ENCODE results near the gene CRYAB. TPM values are rescaled to one million over a fixed set of nuclear protein-coding genes. Genes with fewer than 3 reads are reported as not detected.

CRYAB gene
- total RNA-seq, 1 experiment from 2014 or later: 1.6 TPM

GRCh38 chr11:111944651-111945051 lies 33.1 kb upstream of the CRYAB start:
- no peak overlapping the region for H3K27ac ChIP-seq (ENCODE audit: low read depth, low read length, poor library complexity, severe bottlenecking)
- no peaks in the 10 kb centered on the region for H3K27me3 ChIP-seq (replicated peaks; ENCODE audit: insufficient read depth, low read depth, low read length, poor library complexity)
- no peaks in the 10 kb centered on the region for H3K36me3 ChIP-seq (ENCODE audit: insufficient read depth, low read length, poor library complexity, severe bottlenecking)
- CTCF ChIA-PET: interaction anchor here (0.6 kb wide), 1 partner anchor 168 kb away, joined by 4 read pairs; no protein-coding TSS in a partner anchor
- POLR2A ChIA-PET (ENCODE audit: low non-redundant PET): no interaction called here
- peaks cover 8% of the 10 kb centered on the region for H3K4me1 ChIP-seq (ENCODE audit: insufficient read depth, low read length, poor library complexity, severe bottlenecking)
- BruUV-seq (replicated peaks): no TSS peak
- H3K9me3 ChIP-seq (ENCODE audit: low read depth, low read length, poor library complexity, severe bottlenecking): no peaks in the 10 kb centered on the region
- TF ChIP-seq EZH2 (IDR thresholded peaks at IDR 0.05; ENCODE audit: borderline replicate concordance, low read depth, low read length, poor library complexity, severe bottlenecking) (no peak), CTCF (conservative IDR thresholded peaks at IDR 0.05; ENCODE audit: low read depth, low read length) (no peak)
- no peak overlapping the region for H3K4me3 ChIP-seq (ENCODE audit: low read depth, low read length, poor library complexity, severe bottlenecking)
- intact Hi-C loops (cut with micrococcal nuclease; ENCODE audit: unreplicated experiment): no loop called here
- DNase-seq (ENCODE audit: low spot score): no peak

GRCh38 chr11:111944139-111944538 lies 32.6 kb upstream of the CRYAB start:
- TF ChIP-seq CTCF (conservative IDR thresholded peaks at IDR 0.05; ENCODE audit: low read depth, low read length) (no peak), EZH2 (IDR thresholded peaks at IDR 0.05; ENCODE audit: borderline replicate concordance, low read depth, low read length, poor library complexity, severe bottlenecking) (no peak)
- Histone ChIP-seq H3K4me3 (ENCODE audit: low read depth, low read length, poor library complexity, severe bottlenecking) (no peak overlapping the region), H3K27me3 (replicated peaks; ENCODE audit: insufficient read depth, low read depth, low read length, poor library complexity) (no peaks in the 10 kb centered on the region), H3K4me1 (ENCODE audit: insufficient read depth, low read length, poor library complexity, severe bottlenecking) (peaks cover 12% of the 10 kb centered on the region), H3K27ac (ENCODE audit: low read depth, low read length, poor library complexity, severe bottlenecking) (no peak overlapping the region), H3K9me3 (ENCODE audit: low read depth, low read length, poor library complexity, severe bottlenecking) (no peaks in the 10 kb centered on the region), H3K36me3 (ENCODE audit: insufficient read depth, low read length, poor library complexity, severe bottlenecking) (no peaks in the 10 kb centered on the region)
- POLR2A ChIA-PET (ENCODE audit: low non-redundant PET): no interaction called here
- intact Hi-C loops (cut with micrococcal nuclease; ENCODE audit: unreplicated experiment): no loop called here
- no TSS peak for BruUV-seq (replicated peaks)
- CTCF ChIA-PET: no interaction called here
- no peak for DNase-seq (ENCODE audit: low spot score)

GRCh38 chr11:111942829-111943228 lies 31.3 kb upstream of the CRYAB start:
- no peak for DNase-seq (ENCODE audit: low spot score)
- CTCF ChIA-PET: no interaction called here
- POLR2A ChIA-PET (ENCODE audit: low non-redundant PET): no interaction called here
- no peak overlapping the region for H3K4me3 ChIP-seq (ENCODE audit: low read depth, low read length, poor library complexity, severe bottlenecking)
- H3K27me3 ChIP-seq (replicated peaks; ENCODE audit: insufficient read depth, low read depth, low read length, poor library complexity): no peaks in the 10 kb centered on the region
- H3K9me3 ChIP-seq (ENCODE audit: low read depth, low read length, poor library complexity, severe bottlenecking): no peaks in the 10 kb centered on the region
- H3K36me3 ChIP-seq (ENCODE audit: insufficient read depth, low read length, poor library complexity, severe bottlenecking): no peaks in the 10 kb centered on the region
- peaks cover 25% of the 10 kb centered on the region for H3K4me1 ChIP-seq (ENCODE audit: insufficient read depth, low read length, poor library complexity, severe bottlenecking)
- BruUV-seq (replicated peaks): no TSS peak
- no peak overlapping the region for H3K27ac ChIP-seq (ENCODE audit: low read depth, low read length, poor library complexity, severe bottlenecking)
- no peak for TF ChIP-seq EZH2 (IDR thresholded peaks at IDR 0.05; ENCODE audit: borderline replicate concordance, low read depth, low read length, poor library complexity, severe bottlenecking)
- TF ChIP-seq CTCF (conservative IDR thresholded peaks at IDR 0.05; ENCODE audit: low read depth, low read length): no peak
- intact Hi-C loops (cut with micrococcal nuclease; ENCODE audit: unreplicated experiment): no loop called here
